Type B pancreatic cell (in vitro differentiated cells): Measurements from ENCODE around the gene NBR1. TPM values are rescaled to one million over a fixed set of nuclear protein-coding genes. Genes with fewer than 3 reads are reported as not detected.

Experiments
- DNase-seq: peaks from one replicate; pipeline ENCODE4 v3.0.0; 2021; ENCODE audit warnings: mixed read lengths; ENCODE audit not compliant: unreplicated experiment; ENCODE audit errors: extremely low spot score
- H3K27ac Mint-ChIP-seq: 2 replicates; pipeline ENCODE4 v1.8.0; 2021; ENCODE audit warnings: mild to moderate bottlenecking, mixed read lengths
- H3K27me3 Mint-ChIP-seq: 2 replicates; pipeline ENCODE4 v1.8.0; 2021; ENCODE audit warnings: mixed read lengths
- H3K36me3 Mint-ChIP-seq: 2 replicates; pipeline ENCODE4 v1.8.0; 2021; ENCODE audit warnings: mixed read lengths
- H3K4me1 Mint-ChIP-seq: one replicate; pipeline ENCODE4 v1.8.0; 2021; ENCODE audit warnings: mixed read lengths; ENCODE audit not compliant: unreplicated experiment
- H3K4me3 Mint-ChIP-seq: 2 replicates; pipeline ENCODE4 v1.8.0; 2021; ENCODE audit warnings: mild to moderate bottlenecking, mixed read lengths
- H3K9me3 Mint-ChIP-seq: 2 replicates; pipeline ENCODE4 v1.8.0; 2021; ENCODE audit warnings: mixed read lengths
- total RNA-seq: library from RNA; stranded (reverse); gene quantifications from 2 replicates; pipeline ENCODE4 v1.2.1, GENCODE V29; 2021; ENCODE audit warnings: low replicate concordance
- TF ChIP-seq, protein P1 (sequence below): fragments of 200-600 bp; sonication (generic); conservative IDR thresholded peaks from 2 replicates; pipeline ENCODE4 v1.5.0; 2021; ENCODE audit warnings: antibody characterized with exemption, mild to moderate bottlenecking

The NBR1 gene
- total RNA-seq, 1 donor from 2014 or later = 60.8 TPM

DNA sequence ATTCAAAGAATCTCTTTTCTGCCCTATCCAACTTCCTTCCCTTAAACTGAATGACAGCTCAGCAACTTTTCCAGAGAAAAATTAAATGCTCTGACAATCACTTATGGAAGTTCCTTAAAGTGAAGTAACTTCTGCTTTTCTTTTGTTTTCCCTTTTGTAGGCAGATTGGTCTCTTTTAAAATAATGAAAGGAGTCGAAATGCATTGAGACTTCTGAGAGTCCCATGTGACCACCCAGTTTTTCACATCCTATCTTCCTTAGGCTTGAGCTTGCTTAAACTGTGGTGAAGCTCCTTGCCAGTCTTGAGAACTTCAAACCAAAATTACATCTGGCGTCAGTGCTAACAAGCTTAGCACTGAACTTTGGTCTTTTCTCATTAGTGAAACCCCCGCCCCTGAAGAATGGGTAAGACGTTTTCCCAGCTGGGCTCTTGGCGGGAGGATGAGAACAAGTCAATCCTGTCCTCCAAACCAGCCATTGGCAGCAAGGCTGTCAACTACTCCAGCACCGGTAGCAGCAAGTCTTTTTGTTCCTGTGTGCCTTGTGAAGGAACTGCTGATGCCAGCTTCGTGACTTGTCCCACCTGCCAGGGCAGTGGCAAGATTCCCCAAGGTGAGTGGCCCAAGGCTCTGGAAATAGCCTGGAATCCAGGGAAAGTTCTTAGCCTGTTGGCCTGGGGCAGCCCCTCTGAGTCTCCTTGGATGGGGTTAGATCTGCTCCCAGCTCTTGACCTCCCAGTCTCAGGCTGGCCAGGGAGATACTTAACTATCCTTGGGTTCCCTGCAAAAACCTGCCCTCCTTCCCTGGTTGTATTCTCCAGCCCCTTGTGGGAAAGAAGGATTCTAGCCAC lies 41.9 kb downstream of the NBR1 start:
- peaks cover 4% of the 10 kb centered on the region for H3K36me3 Mint-ChIP-seq
- peak overlapping the region; percentile 95 for H3K4me3 Mint-ChIP-seq
- peak overlapping the region; percentile 58 for H3K27ac Mint-ChIP-seq
- no peaks in the 10 kb centered on the region for H3K27me3 Mint-ChIP-seq
- no peaks in the 10 kb centered on the region for H3K9me3 Mint-ChIP-seq
- TF ChIP-seq, protein P1, sequence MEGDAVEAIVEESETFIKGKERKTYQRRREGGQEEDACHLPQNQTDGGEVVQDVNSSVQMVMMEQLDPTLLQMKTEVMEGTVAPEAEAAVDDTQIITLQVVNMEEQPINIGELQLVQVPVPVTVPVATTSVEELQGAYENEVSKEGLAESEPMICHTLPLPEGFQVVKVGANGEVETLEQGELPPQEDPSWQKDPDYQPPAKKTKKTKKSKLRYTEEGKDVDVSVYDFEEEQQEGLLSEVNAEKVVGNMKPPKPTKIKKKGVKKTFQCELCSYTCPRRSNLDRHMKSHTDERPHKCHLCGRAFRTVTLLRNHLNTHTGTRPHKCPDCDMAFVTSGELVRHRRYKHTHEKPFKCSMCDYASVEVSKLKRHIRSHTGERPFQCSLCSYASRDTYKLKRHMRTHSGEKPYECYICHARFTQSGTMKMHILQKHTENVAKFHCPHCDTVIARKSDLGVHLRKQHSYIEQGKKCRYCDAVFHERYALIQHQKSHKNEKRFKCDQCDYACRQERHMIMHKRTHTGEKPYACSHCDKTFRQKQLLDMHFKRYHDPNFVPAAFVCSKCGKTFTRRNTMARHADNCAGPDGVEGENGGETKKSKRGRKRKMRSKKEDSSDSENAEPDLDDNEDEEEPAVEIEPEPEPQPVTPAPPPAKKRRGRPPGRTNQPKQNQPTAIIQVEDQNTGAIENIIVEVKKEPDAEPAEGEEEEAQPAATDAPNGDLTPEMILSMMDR = no peak
- no peak for DNase-seq
- H3K4me1 Mint-ChIP-seq = peaks cover 24% of the 10 kb centered on the region

- H3K4me1 Mint-ChIP-seq = peaks cover 24% of the 10 kb centered on the region
- H3K36me3 Mint-ChIP-seq = peaks cover 4% of the 10 kb centered on the region
- DNase-seq = no peak
- no peak overlapping the region for H3K4me3 Mint-ChIP-seq
- H3K27me3 Mint-ChIP-seq = no peaks in the 10 kb centered on the region
- H3K9me3 Mint-ChIP-seq = no peaks in the 10 kb centered on the region
- TF ChIP-seq, protein P1 = no peak
- no peak overlapping the region for H3K27ac Mint-ChIP-seq
Measured at GRCh38 chr17:43213545-43213944, 42.5 kb downstream of the NBR1 start.

DNA sequence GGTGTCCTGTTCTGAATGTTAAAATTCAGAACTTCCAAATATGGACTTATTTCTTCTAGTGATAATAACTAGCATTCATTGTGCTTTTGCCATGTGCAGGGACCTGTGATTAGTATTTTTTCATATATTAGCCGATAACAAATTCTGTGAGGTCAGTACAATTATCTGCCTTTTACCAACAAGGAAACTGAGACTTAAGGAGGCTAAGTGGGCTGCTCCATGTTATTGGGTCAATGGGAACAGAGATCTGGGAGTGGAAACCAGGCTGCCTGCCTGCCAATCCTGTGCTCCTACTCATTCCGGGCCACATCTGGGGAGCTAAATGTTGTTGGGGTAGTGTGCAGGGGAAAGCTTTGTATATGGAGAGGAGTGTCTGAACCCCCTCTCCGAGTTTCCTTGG lies 44.3 kb downstream of the NBR1 start:
- DNase-seq = no peak
- no peak overlapping the region for H3K27ac Mint-ChIP-seq
- no peaks in the 10 kb centered on the region for H3K36me3 Mint-ChIP-seq
- H3K27me3 Mint-ChIP-seq = no peaks in the 10 kb centered on the region
- TF ChIP-seq, protein P1 = no peak
- H3K4me3 Mint-ChIP-seq = no peak overlapping the region
- H3K9me3 Mint-ChIP-seq = no peaks in the 10 kb centered on the region
- peaks cover 24% of the 10 kb centered on the region for H3K4me1 Mint-ChIP-seq

DNA sequence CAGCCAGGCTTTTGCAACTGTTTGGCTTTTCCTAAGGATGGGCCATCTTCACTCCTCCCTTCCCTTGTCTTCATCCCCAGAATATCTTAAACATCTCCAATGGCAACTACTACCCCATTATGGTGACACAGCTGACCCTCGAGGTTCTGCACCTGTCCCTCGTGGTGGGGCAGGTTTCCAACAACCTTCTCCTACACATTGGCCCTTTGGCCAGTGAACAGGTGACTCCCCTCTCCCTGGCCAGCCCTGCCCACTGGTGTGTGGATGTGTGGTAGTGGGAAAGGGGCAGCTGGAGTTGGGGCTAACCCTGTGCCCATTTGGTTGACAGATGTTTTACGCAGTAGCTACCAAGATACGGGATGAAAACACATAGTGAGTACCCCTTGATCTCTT lies 45.4 kb downstream of the NBR1 start:
- H3K27me3 Mint-ChIP-seq = no peaks in the 10 kb centered on the region
- TF ChIP-seq, protein P1 = no peak

DNA sequence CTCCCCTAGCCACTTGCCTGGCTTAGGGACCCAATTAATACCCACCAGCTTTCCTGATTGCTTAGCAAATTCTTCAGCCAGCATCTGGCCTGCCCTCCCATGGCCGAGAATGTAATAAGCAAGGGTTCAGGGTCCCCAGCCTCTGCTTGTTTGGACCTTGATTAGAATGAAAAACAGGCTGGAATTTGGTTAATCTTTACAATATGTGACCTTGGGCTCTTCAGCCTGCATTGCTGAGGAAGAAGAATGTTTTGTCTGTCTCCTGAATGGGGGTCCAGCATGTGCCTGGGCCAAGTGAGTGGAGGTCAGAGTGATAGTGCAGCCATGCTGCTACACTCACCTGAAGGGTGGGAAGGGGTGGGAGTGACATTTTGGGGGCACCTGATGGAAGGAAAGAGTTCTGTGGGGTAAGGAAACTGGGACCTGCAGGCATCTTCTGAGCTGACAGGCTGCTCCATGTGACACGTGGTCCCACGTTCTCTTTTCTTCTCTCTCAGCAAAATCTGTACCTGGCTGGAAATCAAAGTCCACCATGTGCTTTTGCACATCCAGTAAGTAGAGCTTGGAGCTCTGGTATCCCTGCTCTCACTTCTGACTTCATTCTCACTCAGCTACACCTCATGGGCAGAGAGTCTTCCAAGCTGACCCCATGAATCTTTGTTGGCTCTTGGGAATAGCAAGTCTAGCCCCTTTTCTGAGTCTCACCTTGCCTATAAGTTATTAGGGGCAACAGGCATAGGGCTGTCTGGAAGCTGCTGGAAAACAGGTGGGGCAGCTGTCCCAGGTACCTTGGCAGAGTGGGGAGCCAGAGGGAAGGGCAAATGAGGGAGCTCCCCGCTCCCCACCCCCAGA lies 46.0 kb downstream of the NBR1 start:
- H3K27me3 Mint-ChIP-seq = no peaks in the 10 kb centered on the region
- peaks cover 16% of the 10 kb centered on the region for H3K4me1 Mint-ChIP-seq
- TF ChIP-seq, protein P1 = no peak
- H3K36me3 Mint-ChIP-seq = no peaks in the 10 kb centered on the region
- no peak overlapping the region for H3K27ac Mint-ChIP-seq
- H3K9me3 Mint-ChIP-seq = no peaks in the 10 kb centered on the region
- no peak for DNase-seq
- H3K4me3 Mint-ChIP-seq = no peak overlapping the region

More for the DNA sequence above, 45.4 kb downstream of the NBR1 start:
- Mint-ChIP-seq H3K4me1 (peaks cover 22% of the 10 kb centered on the region), H3K36me3 (no peaks in the 10 kb centered on the region), H3K27ac (no peak overlapping the region), H3K9me3 (no peaks in the 10 kb centered on the region), H3K4me3 (no peak overlapping the region)
- no peak for DNase-seq
